ENCODE measurements around the gene PELI3.

DNA sequence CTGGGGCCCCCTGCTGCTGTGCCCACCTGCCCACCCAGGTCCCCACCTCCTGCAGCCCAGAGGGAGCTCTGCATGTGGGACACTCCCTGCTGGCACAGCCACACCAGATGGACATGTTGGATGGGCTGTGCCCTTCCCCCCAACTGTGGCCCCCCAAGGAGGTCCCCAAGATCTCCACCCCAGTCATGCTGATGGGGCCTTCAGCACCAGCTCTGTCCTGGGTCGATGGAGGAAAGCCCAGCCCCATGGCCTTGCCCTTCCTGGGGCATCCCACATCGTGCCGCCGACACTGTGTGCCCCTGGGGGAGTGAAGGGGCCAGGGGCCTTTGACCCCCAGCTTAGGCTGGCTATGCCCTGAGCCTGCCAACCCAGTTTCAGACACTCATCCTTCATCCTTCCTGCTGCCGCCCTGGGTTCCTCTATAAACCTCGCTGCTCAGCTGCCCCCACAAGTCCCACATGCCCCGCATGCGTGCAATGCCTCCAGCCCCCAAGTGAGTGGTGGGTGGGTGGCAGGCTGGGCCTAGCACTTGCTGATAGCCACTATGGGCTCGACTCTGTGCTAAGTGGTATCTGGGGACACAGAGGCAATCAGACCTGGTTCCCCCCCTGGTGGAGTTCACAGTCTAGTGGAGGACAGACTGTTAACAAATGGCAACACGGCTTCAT is 9.6 kb downstream of the PELI3 start:
- TF ChIP-seq, protein P1, sequence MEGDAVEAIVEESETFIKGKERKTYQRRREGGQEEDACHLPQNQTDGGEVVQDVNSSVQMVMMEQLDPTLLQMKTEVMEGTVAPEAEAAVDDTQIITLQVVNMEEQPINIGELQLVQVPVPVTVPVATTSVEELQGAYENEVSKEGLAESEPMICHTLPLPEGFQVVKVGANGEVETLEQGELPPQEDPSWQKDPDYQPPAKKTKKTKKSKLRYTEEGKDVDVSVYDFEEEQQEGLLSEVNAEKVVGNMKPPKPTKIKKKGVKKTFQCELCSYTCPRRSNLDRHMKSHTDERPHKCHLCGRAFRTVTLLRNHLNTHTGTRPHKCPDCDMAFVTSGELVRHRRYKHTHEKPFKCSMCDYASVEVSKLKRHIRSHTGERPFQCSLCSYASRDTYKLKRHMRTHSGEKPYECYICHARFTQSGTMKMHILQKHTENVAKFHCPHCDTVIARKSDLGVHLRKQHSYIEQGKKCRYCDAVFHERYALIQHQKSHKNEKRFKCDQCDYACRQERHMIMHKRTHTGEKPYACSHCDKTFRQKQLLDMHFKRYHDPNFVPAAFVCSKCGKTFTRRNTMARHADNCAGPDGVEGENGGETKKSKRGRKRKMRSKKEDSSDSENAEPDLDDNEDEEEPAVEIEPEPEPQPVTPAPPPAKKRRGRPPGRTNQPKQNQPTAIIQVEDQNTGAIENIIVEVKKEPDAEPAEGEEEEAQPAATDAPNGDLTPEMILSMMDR (IDR thresholded peaks at IDR 0.05; ENCODE audit: poor library complexity, severe bottlenecking), result no peak
- TF ChIP-seq EP300 (conservative IDR thresholded peaks at IDR 0.05; ENCODE audit: poor library complexity, severe bottlenecking) (no peak), POLR2AphosphoS5 (IDR thresholded peaks at IDR 0.05) (no peak), EZH2 (IDR thresholded peaks at IDR 0.05; ENCODE audit: borderline replicate concordance, insufficient read depth, low read length, poor library complexity, severe bottlenecking) (no peak), TAF1 (IDR thresholded peaks at IDR 0.05; ENCODE audit: low read depth) (no peak), SMC3 (conservative IDR thresholded peaks at IDR 0.05; ENCODE audit: poor library complexity) (no peak)
- TF ChIP-seq, protein P2, sequence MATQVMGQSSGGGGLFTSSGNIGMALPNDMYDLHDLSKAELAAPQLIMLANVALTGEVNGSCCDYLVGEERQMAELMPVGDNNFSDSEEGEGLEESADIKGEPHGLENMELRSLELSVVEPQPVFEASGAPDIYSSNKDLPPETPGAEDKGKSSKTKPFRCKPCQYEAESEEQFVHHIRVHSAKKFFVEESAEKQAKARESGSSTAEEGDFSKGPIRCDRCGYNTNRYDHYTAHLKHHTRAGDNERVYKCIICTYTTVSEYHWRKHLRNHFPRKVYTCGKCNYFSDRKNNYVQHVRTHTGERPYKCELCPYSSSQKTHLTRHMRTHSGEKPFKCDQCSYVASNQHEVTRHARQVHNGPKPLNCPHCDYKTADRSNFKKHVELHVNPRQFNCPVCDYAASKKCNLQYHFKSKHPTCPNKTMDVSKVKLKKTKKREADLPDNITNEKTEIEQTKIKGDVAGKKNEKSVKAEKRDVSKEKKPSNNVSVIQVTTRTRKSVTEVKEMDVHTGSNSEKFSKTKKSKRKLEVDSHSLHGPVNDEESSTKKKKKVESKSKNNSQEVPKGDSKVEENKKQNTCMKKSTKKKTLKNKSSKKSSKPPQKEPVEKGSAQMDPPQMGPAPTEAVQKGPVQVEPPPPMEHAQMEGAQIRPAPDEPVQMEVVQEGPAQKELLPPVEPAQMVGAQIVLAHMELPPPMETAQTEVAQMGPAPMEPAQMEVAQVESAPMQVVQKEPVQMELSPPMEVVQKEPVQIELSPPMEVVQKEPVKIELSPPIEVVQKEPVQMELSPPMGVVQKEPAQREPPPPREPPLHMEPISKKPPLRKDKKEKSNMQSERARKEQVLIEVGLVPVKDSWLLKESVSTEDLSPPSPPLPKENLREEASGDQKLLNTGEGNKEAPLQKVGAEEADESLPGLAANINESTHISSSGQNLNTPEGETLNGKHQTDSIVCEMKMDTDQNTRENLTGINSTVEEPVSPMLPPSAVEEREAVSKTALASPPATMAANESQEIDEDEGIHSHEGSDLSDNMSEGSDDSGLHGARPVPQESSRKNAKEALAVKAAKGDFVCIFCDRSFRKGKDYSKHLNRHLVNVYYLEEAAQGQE (IDR thresholded peaks at IDR 0.05; ENCODE audit: borderline replicate concordance), result no peak
